OCI-LY7 (cell line): Measurements from ENCODE around the gene FAM131C.

Experiments
- EZH2phosphoT487 ChIP-seq: fragments of 200-600 bp; sonication (generic); IDR thresholded peaks from 2 replicates; pipeline ENCODE4 v1.6.1; 2018; ENCODE audit warnings: low read depth, borderline replicate concordance, mild to moderate bottlenecking, mixed run types, antibody characterized with exemption, low read length, moderate library complexity, mixed read lengths
- TF ChIP-seq, protein P1 (sequence below): fragments of 200-600 bp; sonication (generic); conservative IDR thresholded peaks from 2 replicates; pipeline ENCODE4 v1.5.1; 2014; ENCODE audit warnings: mild to moderate bottlenecking, antibody characterized with exemption, low read length, moderate library complexity, mixed read lengths

GRCh38 chr1:16101623-16102022, 28.2 kb upstream of the FAM131C start:
- TF ChIP-seq, protein P1, sequence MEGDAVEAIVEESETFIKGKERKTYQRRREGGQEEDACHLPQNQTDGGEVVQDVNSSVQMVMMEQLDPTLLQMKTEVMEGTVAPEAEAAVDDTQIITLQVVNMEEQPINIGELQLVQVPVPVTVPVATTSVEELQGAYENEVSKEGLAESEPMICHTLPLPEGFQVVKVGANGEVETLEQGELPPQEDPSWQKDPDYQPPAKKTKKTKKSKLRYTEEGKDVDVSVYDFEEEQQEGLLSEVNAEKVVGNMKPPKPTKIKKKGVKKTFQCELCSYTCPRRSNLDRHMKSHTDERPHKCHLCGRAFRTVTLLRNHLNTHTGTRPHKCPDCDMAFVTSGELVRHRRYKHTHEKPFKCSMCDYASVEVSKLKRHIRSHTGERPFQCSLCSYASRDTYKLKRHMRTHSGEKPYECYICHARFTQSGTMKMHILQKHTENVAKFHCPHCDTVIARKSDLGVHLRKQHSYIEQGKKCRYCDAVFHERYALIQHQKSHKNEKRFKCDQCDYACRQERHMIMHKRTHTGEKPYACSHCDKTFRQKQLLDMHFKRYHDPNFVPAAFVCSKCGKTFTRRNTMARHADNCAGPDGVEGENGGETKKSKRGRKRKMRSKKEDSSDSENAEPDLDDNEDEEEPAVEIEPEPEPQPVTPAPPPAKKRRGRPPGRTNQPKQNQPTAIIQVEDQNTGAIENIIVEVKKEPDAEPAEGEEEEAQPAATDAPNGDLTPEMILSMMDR: no peak
- no peak for TF ChIP-seq EZH2phosphoT487
